Measurements from ENCODE around the gene DHRS7C. TPM values are rescaled to one million over a fixed set of nuclear protein-coding genes. Genes with fewer than 3 reads are reported as not detected.

DHRS7C gene
- total and polyA plus RNA-seq, 12 donors, result 0.51 to 180 (median 15.7) TPM

DNA sequence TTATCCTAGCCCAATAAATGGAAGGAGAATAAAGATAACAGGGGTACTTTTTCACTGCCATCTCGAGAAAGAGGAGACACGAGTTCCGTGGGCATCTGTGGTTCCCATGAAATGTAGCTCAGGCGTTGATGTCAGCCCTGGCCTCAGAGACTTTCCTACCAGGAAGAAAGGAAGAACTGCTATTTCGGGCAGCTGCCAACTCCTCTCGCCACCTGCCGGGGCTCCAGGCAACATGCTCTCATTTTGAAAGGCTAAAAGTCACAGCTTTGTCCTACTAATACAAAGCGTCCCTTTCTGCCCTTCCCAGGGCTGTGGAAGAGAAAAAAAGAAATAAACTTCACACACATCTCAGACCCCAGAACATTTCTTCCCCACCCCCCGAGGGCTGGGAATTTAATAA is 65.8 kb downstream of the DHRS7C start:
- peaks cover 0 to 41% (median 25%) of the 10 kb centered on the region in 7 donors for H3K27me3 ChIP-seq
- no peaks in the 10 kb centered on the region for H3K4me1 ChIP-seq
- DNase-seq (no peak), ATAC-seq (peak in 1 of 8 donors; percentile 41)
- TF ChIP-seq, protein P1, sequence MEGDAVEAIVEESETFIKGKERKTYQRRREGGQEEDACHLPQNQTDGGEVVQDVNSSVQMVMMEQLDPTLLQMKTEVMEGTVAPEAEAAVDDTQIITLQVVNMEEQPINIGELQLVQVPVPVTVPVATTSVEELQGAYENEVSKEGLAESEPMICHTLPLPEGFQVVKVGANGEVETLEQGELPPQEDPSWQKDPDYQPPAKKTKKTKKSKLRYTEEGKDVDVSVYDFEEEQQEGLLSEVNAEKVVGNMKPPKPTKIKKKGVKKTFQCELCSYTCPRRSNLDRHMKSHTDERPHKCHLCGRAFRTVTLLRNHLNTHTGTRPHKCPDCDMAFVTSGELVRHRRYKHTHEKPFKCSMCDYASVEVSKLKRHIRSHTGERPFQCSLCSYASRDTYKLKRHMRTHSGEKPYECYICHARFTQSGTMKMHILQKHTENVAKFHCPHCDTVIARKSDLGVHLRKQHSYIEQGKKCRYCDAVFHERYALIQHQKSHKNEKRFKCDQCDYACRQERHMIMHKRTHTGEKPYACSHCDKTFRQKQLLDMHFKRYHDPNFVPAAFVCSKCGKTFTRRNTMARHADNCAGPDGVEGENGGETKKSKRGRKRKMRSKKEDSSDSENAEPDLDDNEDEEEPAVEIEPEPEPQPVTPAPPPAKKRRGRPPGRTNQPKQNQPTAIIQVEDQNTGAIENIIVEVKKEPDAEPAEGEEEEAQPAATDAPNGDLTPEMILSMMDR (IDR thresholded peaks at IDR 0.05), result peak in 4 of 9 donors; percentile 8 to 35 (median 20)
- H3K27ac ChIP-seq, result no peak overlapping the region
- WGBS, 2 donors, result 32 to 44% methylated on average over 9 of the region's 9 CpGs
- no peak overlapping the region for H3K4me3 ChIP-seq
- no peaks in the 10 kb centered on the region for H3K9me3 ChIP-seq
- intact Hi-C loops (cut with DNase I), result loop anchor here in 8 of 10 donors (5.0 to 10.0 kb wide), 4 partner anchors 42 to 169 kb away; no protein-coding TSS in a partner anchor
- H3K36me3 ChIP-seq, result no peaks in the 10 kb centered on the region

Other genes with a start within 250 kb of the DHRS7C start
- gene STX8, start 215.8 kb downstream of the DHRS7C start, total RNA-seq, result 10 to 100 TPM; 53.3 to 77.6 (median 63.9) TPM
- 10 to 100 TPM; 56.8 to 80.1 TPM for gene STX8, start 215.8 kb downstream of the DHRS7C start, polyA plus RNA-seq
- gene CFAP52, start 214.9 kb downstream of the DHRS7C start, total RNA-seq, result under 1 TPM in 1 of 10 donors, not detected in 9; 0.23 TPM
- not detected for gene CFAP52, start 214.9 kb downstream of the DHRS7C start, polyA plus RNA-seq
- not detected for gene USP43, start 146.1 kb downstream of the DHRS7C start, total RNA-seq
- under 1 TPM; 0.03 to 0.07 TPM for gene USP43, start 146.1 kb downstream of the DHRS7C start, polyA plus RNA-seq
- gene GSG1L2, start 30.5 kb upstream of the DHRS7C start, total RNA-seq, result not detected
- not detected for gene GSG1L2, start 30.5 kb upstream of the DHRS7C start, polyA plus RNA-seq
- gene GLP2R, start 34.3 kb upstream of the DHRS7C start, total RNA-seq, result under 1 TPM in 8 of 10 donors, not detected in 2; 0.09 to 0.41 (median 0.21) TPM
- under 1 TPM; 0.13 to 0.15 TPM for gene GLP2R, start 34.3 kb upstream of the DHRS7C start, polyA plus RNA-seq
- gene RCVRN, start 113.7 kb upstream of the DHRS7C start, total RNA-seq, result under 1 TPM in 7 of 10 donors, not detected in 3; 0.11 to 0.45 (median 0.28) TPM
- under 1 TPM; 0.29 to 0.66 TPM for gene RCVRN, start 113.7 kb upstream of the DHRS7C start, polyA plus RNA-seq